ENCODE measurements around the gene AUTS2. TPM values are rescaled to one million over a fixed set of nuclear protein-coding genes. Genes with fewer than 3 reads are reported as not detected.

The AUTS2 gene
- total RNA-seq, 1 experiment from 2014 or later = 256 TPM

GRCh38 chr7:70229242-70229641, 631.0 kb downstream of the AUTS2 start:
- Histone ChIP-seq H4K20me1 (ENCODE audit: control insufficient read depth, insufficient read depth, insufficient read length) (no peaks in the 10 kb centered on the region), H2BK15ac (ENCODE audit: low read depth, low read length) (no peak overlapping the region), H3K4me2 (ENCODE audit: insufficient read depth, insufficient read length, low read length) (no peak overlapping the region), H3K18ac (ENCODE audit: insufficient read length, low read depth, low read length) (no peak overlapping the region), H3K9ac (ENCODE audit: extremely low read depth, insufficient read length, low read length) (no peak overlapping the region), H3K4me1 (ENCODE audit: insufficient read depth, low read length) (no peaks in the 10 kb centered on the region), H3K23ac (ENCODE audit: insufficient read length, low read depth, low read length) (no peak overlapping the region), H3K79me2 (ENCODE audit: insufficient read depth, low read length) (no peaks in the 10 kb centered on the region), H3K14ac (ENCODE audit: insufficient read depth, low read length) (no peak overlapping the region), H2BK20ac (ENCODE audit: low read depth, low read length, poor library complexity, severe bottlenecking) (no peak overlapping the region), H4K91ac (ENCODE audit: insufficient read length, low read depth, low read length) (no peak overlapping the region), H3K27ac (ENCODE audit: insufficient read length, low read depth, low read length) (no peak overlapping the region), H3K4ac (ENCODE audit: low read depth, low read length) (no peak overlapping the region), H2BK5ac (ENCODE audit: insufficient read length, low read length) (no peak overlapping the region), H3K23me2 (ENCODE audit: insufficient read length, low read depth, low read length, poor library complexity, severe bottlenecking) (no peaks in the 10 kb centered on the region), H3K56ac (ENCODE audit: insufficient read length, low read depth, low read length) (no peak overlapping the region), H3T11ph (ENCODE audit: low read length) (no peak overlapping the region), H3K79me1 (ENCODE audit: insufficient read depth, low read depth, low read length, poor library complexity, severe bottlenecking) (no peaks in the 10 kb centered on the region), H3K9me3 (ENCODE audit: control insufficient read depth, low read depth, low read length) (no peaks in the 10 kb centered on the region), H2AK5ac (ENCODE audit: insufficient read length, low read length) (no peak overlapping the region), H2BK12ac (ENCODE audit: insufficient read length, low read depth, low read length) (no peak overlapping the region), H2AFZ (ENCODE audit: low read length) (no peak overlapping the region), H4K8ac (replicated peaks; ENCODE audit: insufficient read length, low read depth, low read length) (no peak overlapping the region), H3K27me3 (ENCODE audit: insufficient read depth, low read length) (no peaks in the 10 kb centered on the region), H4K5ac (ENCODE audit: insufficient read length, low read depth, low read length) (no peak overlapping the region), H2BK120ac (ENCODE audit: low read depth, low read length, poor library complexity, severe bottlenecking) (no peak overlapping the region)
- peaks cover 13 to 19% (median 18%) of the 10 kb centered on the region in 3 experiments for H3K36me3 Mint-ChIP-seq (ENCODE audit: insufficient read depth in 1 of 3, low read depth in 3 of 3)
- no peak overlapping the region for H3K27ac Mint-ChIP-seq
- H3K4me3 Mint-ChIP-seq = no peak overlapping the region
- no peak for DNase-seq
- no peaks in the 10 kb centered on the region for H3K27me3 Mint-ChIP-seq (ENCODE audit: low read depth)
- H3K9me3 Mint-ChIP-seq = peaks cover 17 to 21% of the 10 kb centered on the region in 2 experiments
- TF ChIP-seq, protein P1, sequence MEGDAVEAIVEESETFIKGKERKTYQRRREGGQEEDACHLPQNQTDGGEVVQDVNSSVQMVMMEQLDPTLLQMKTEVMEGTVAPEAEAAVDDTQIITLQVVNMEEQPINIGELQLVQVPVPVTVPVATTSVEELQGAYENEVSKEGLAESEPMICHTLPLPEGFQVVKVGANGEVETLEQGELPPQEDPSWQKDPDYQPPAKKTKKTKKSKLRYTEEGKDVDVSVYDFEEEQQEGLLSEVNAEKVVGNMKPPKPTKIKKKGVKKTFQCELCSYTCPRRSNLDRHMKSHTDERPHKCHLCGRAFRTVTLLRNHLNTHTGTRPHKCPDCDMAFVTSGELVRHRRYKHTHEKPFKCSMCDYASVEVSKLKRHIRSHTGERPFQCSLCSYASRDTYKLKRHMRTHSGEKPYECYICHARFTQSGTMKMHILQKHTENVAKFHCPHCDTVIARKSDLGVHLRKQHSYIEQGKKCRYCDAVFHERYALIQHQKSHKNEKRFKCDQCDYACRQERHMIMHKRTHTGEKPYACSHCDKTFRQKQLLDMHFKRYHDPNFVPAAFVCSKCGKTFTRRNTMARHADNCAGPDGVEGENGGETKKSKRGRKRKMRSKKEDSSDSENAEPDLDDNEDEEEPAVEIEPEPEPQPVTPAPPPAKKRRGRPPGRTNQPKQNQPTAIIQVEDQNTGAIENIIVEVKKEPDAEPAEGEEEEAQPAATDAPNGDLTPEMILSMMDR (conservative IDR thresholded peaks at IDR 0.05) = no peak
- no peaks in the 10 kb centered on the region for H3K4me1 Mint-ChIP-seq

All from H9 (cell line).